HepG2 (cell line): ENCODE measurements around the gene CCDC192. TPM values are rescaled to one million over a fixed set of nuclear protein-coding genes. Genes with fewer than 3 reads are reported as not detected.

Source experiments
- BORCS8-MEF2B ChIP-seq: sonication (generic); formaldehyde crosslinking; IDR thresholded peaks from 2 replicates; pipeline ENCODE4 v1.8.0; 2022; ENCODE audit warnings: mild to moderate bottlenecking, missing genetic modification reagents
- EHMT2 ChIP-seq: fragments of 200-600 bp; sonication (generic); IDR thresholded peaks from 2 replicates; pipeline ENCODE4 v1.7.0; 2017; ENCODE audit warnings: antibody characterized with exemption, low read depth, low read length, borderline replicate concordance
- FOXA1 ChIP-seq, 2 experiments: fragments of 450-650 bp in 1 of 2; sonication (generic) in 1 of 2; formaldehyde crosslinking in 1 of 2; IDR thresholded peaks; 2 replicates each; pipeline versions ENCODE4 v1.4.0 to v1.6.1; 2016 to 2020; ENCODE audit warnings: missing genetic modification reagents in 1 of 2
- MZF1 ChIP-seq: sonication (generic); formaldehyde crosslinking; IDR thresholded peaks from 2 replicates; pipeline ENCODE4 v1.8.1; 2023; ENCODE audit warnings: mild to moderate bottlenecking, missing genetic modification reagents, borderline replicate concordance
- PHF21A ChIP-seq: sonication (generic); formaldehyde crosslinking; IDR thresholded peaks from 2 replicates; pipeline ENCODE4 v1.5.0; 2020; ENCODE audit warnings: mild to moderate bottlenecking, missing genetic modification reagents
- RFX3 ChIP-seq: IDR thresholded peaks from 2 replicates; pipeline ENCODE4 v1.6.1; 2016; ENCODE audit warnings: missing biosample characterization, missing genetic modification reagents
- RFXAP ChIP-seq: sonication (generic); formaldehyde crosslinking; IDR thresholded peaks from 2 replicates; pipeline ENCODE4 v1.4.0; 2020; ENCODE audit warnings: missing genetic modification reagents, borderline replicate concordance
- SKI ChIP-seq: fragments of 450-650 bp; IDR thresholded peaks from one replicate; pipeline ENCODE4 v1.6.1; 2018; ENCODE audit warnings: mild to moderate bottlenecking; ENCODE audit not compliant: partially characterized antibody
- SNAI1 ChIP-seq: sonication (generic); formaldehyde crosslinking; IDR thresholded peaks from 2 replicates; pipeline ENCODE4 v1.5.0; 2020; ENCODE audit warnings: mild to moderate bottlenecking, missing genetic modification reagents, borderline replicate concordance
- STAT6 ChIP-seq: sonication (generic); formaldehyde crosslinking; IDR thresholded peaks from 2 replicates; pipeline ENCODE4 v1.4.0; 2020; ENCODE audit warnings: missing genetic modification reagents, mild to moderate bottlenecking, borderline replicate concordance
- THAP11 ChIP-seq: IDR thresholded peaks from 2 replicates; pipeline ENCODE4 v1.6.1; 2016; ENCODE audit warnings: missing biosample characterization, missing genetic modification reagents
- ZFX ChIP-seq: sonication (generic); formaldehyde crosslinking; IDR thresholded peaks from 2 replicates; pipeline ENCODE4 v1.4.0; 2020; ENCODE audit warnings: mild to moderate bottlenecking, low read depth, missing genetic modification reagents, moderate library complexity
- ZNF180 ChIP-seq: sonication (generic); formaldehyde crosslinking; IDR thresholded peaks from 2 replicates; pipeline ENCODE4 v1.4.0; 2020; ENCODE audit warnings: low read depth, missing genetic modification reagents, borderline replicate concordance
- ZNF343 ChIP-seq: sonication (generic); formaldehyde crosslinking; IDR thresholded peaks from 2 replicates; pipeline ENCODE4 v1.4.0; 2020; ENCODE audit warnings: mild to moderate bottlenecking, missing genetic modification reagents
- ZNF431 ChIP-seq: sonication (generic); formaldehyde crosslinking; IDR thresholded peaks from 2 replicates; pipeline ENCODE4 v1.9.0; 2022; ENCODE audit warnings: missing genetic modification reagents, low read depth, mild to moderate bottlenecking, borderline replicate concordance
- ZNF598 ChIP-seq: sonication (generic); formaldehyde crosslinking; IDR thresholded peaks from 2 replicates; pipeline ENCODE4 v1.5.1; 2020; ENCODE audit warnings: mild to moderate bottlenecking, missing genetic modification reagents, borderline replicate concordance
- ZNF629 ChIP-seq: sonication (generic); formaldehyde crosslinking; conservative IDR thresholded peaks from 2 replicates; pipeline ENCODE4 v1.5.0; 2020; ENCODE audit warnings: missing genetic modification reagents
- ZSCAN12 ChIP-seq: sonication (generic); formaldehyde crosslinking; IDR thresholded peaks from 2 replicates; pipeline ENCODE4 v1.9.0; 2021; ENCODE audit warnings: mild to moderate bottlenecking, missing genetic modification reagents
- polyA plus RNA-seq, 8 experiments: library from polyadenylated mRNA; depleted of rRNA in 3 of 8; stranded (reverse) in 7 of 8; unstranded in 1 of 8; fragments of >200 nt; fragmentation: Illumina TruSeq in 4 of 8; extraction: Trizol in 4 of 8; gene quantifications; 2 replicates each; pipeline versions ENCODE4 v1.2.1 to v1.2.3, GENCODE V29; 2011 to 2016; ENCODE audit warnings: low read depth in 4 of 8, missing spikeins in 1 of 8, mixed read lengths in 1 of 8; ENCODE audit not compliant: insufficient read depth in 1 of 8
- total RNA-seq, 5 experiments: library from RNA; depleted of rRNA; stranded (reverse); fragments of >200 nt; fragmentation: Illumina TruSeq; extraction: Trizol; gene quantifications; 2 replicates each; pipeline ENCODE4 v1.2.3, GENCODE V29; 2016; ENCODE audit warnings: low read depth in 1 of 5
- TF ChIP-seq, protein P1 (sequence below): fragments of 450-650 bp; IDR thresholded peaks from 2 replicates; pipeline ENCODE4 v1.6.1; 2016
- TF ChIP-seq, protein P2 (sequence below): sonication (generic); formaldehyde crosslinking; IDR thresholded peaks from 2 replicates; pipeline ENCODE4 v1.8.0; 2022; ENCODE audit warnings: low read depth, missing genetic modification reagents
- TF ChIP-seq, protein P3 (sequence below): sonication (generic); formaldehyde crosslinking; IDR thresholded peaks from 2 replicates; pipeline ENCODE4 v1.5.0; 2020; ENCODE audit warnings: missing genetic modification reagents, mild to moderate bottlenecking, borderline replicate concordance
- TF ChIP-seq, protein P4 (sequence below): sonication (generic); formaldehyde crosslinking; IDR thresholded peaks from 2 replicates; pipeline ENCODE4 v1.8.0; 2023; ENCODE audit warnings: mild to moderate bottlenecking, missing genetic modification reagents

Gene CCDC192
- total and polyA plus RNA-seq, 2 of the 13 experiments (the other 11 are each of a cell fraction or from before 2014, with no cell fraction given): not detected

GRCh38 chr5:127934791-127935256 lies 231.6 kb downstream of the CCDC192 start (continued):
- TF ChIP-seq, protein P1, sequence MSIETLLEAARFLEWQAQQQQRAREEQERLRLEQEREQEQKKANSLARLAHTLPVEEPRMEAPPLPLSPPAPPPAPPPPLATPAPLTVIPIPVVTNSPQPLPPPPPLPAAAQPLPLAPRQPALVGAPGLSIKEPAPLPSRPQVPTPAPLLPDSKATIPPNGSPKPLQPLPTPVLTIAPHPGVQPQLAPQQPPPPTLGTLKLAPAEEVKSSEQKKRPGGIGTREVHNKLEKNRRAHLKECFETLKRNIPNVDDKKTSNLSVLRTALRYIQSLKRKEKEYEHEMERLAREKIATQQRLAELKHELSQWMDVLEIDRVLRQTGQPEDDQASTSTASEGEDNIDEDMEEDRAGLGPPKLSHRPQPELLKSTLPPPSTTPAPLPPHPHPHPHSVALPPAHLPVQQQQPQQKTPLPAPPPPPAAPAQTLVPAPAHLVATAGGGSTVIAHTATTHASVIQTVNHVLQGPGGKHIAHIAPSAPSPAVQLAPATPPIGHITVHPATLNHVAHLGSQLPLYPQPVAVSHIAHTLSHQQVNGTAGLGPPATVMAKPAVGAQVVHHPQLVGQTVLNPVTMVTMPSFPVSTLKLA: no peak
- TF ChIP-seq ZNF598 (CRISPR knock-in tag): no peak
- TF ChIP-seq ZNF431 (CRISPR knock-in tag): no peak
- TF ChIP-seq FOXA1 (IDR thresholded peaks at IDR 0.05): peak; percentile 92
- TF ChIP-seq FOXA1 (CRISPR knock-in tag; IDR thresholded peaks at IDR 0.05): peak; percentile 91
- TF ChIP-seq THAP11: peak; percentile 46; the same call in 1 of the 2 replicates
- TF ChIP-seq RFX3: no peak
- TF ChIP-seq STAT6: no peak
- peak; percentile 51; the same call in 1 of the 2 replicates for TF ChIP-seq EHMT2
- peak; percentile 48; the same call in 1 of the 2 replicates for TF ChIP-seq PHF21A (CRISPR knock-in tag)
- no peak for TF ChIP-seq MZF1 (CRISPR knock-in tag)
- TF ChIP-seq ZSCAN12: no peak
- no peak for TF ChIP-seq SNAI1 (CRISPR knock-in tag)
- TF ChIP-seq ZFX: 0 out of 2 replicates have a peak, but pooled peaks have one; percentile 13
- TF ChIP-seq BORCS8-MEF2B (CRISPR knock-in tag): no peak
- TF ChIP-seq, protein P2, sequence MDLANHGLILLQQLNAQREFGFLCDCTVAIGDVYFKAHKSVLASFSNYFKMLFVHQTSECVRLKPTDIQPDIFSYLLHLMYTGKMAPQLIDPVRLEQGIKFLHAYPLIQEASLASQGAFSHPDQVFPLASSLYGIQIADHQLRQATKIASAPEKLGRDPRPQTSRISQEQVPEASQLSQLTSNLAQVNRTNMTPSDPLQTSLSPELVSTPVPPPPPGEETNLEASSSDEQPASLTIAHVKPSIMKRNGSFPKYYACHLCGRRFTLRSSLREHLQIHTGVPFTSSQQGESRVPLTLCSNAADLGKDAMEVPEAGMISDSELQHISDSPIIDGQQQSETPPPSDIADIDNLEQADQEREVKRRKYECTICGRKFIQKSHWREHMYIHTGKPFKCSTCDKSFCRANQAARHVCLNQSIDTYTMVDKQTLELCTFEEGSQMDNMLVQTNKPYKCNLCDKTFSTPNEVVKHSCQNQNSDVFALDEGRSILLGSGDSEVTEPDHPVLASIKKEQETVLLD: no peak
- no peak for TF ChIP-seq ZNF180 (CRISPR knock-in tag)
- TF ChIP-seq, protein P3, sequence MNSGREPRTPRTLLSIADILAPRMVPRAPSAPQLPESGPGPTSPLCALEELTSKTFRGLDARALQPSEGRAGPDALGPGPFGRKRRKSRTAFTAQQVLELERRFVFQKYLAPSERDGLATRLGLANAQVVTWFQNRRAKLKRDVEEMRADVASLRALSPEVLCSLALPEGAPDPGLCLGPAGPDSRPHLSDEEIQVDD (CRISPR knock-in tag): no peak
- no peak for TF ChIP-seq RFXAP (CRISPR knock-in tag)
- no peak for TF ChIP-seq ZNF629 (CRISPR knock-in tag)
- TF ChIP-seq ZNF343 (CRISPR knock-in tag): no peak
- TF ChIP-seq, protein P4, sequence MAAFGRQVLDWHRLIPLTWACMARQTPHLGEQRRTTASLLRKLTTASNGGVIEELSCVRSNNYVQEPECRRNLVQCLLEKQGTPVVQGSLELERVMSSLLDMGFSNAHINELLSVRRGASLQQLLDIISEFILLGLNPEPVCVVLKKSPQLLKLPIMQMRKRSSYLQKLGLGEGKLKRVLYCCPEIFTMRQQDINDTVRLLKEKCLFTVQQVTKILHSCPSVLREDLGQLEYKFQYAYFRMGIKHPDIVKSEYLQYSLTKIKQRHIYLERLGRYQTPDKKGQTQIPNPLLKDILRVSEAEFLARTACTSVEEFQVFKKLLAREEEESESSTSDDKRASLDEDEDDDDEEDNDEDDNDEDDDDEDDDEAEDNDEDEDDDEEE (CRISPR knock-in tag): no peak
- TF ChIP-seq SKI: peak; percentile 66
